ENCODE results near the gene MLST8.

Gene MLST8

DNA sequence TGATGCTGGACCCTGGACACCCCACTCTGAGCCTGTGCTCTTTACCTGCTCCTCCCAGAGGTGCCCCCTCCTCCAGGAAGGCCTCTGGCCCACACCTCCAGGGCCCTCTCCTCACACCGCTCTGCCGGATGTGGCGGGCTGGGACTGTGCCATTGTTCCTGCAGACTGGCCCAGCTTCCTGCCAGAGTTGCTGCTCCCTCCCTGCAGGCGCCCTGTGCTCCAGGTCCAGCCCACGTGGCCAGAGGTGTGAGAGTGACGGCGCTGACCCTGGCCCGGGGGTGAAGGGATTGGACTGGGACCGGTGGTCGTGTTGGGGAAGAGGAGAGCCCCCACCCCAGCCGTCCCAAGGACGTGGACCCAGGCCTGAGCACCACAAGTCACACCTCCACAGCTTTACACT, 23.8 kb downstream of the MLST8 start:
- Histone ChIP-seq H3K9ac (no peak overlapping the region), H2AFZ (ENCODE audit: low read depth) (no peak overlapping the region), H3K4me1 (ENCODE audit: low read depth, poor library complexity, severe bottlenecking) (peaks cover 11% of the 10 kb centered on the region), H3K4me3 (IDR thresholded peaks at IDR 0.05; ENCODE audit: insufficient read depth, low read depth, low read length) (no peak overlapping the region), H3K79me2 (ENCODE audit: insufficient read depth, low read depth) (peaks cover 42% of the 10 kb centered on the region), H3K4me2 (no peak overlapping the region), H4K20me1 (ENCODE audit: insufficient read depth) (no peaks in the 10 kb centered on the region), H3K36me3 (ENCODE audit: insufficient read depth) (no peaks in the 10 kb centered on the region), H3K27ac (no peak overlapping the region), H3K27me3 (ENCODE audit: insufficient read depth, low read depth) (no peaks in the 10 kb centered on the region)
- TF ChIP-seq, protein P1, sequence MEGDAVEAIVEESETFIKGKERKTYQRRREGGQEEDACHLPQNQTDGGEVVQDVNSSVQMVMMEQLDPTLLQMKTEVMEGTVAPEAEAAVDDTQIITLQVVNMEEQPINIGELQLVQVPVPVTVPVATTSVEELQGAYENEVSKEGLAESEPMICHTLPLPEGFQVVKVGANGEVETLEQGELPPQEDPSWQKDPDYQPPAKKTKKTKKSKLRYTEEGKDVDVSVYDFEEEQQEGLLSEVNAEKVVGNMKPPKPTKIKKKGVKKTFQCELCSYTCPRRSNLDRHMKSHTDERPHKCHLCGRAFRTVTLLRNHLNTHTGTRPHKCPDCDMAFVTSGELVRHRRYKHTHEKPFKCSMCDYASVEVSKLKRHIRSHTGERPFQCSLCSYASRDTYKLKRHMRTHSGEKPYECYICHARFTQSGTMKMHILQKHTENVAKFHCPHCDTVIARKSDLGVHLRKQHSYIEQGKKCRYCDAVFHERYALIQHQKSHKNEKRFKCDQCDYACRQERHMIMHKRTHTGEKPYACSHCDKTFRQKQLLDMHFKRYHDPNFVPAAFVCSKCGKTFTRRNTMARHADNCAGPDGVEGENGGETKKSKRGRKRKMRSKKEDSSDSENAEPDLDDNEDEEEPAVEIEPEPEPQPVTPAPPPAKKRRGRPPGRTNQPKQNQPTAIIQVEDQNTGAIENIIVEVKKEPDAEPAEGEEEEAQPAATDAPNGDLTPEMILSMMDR (conservative IDR thresholded peaks at IDR 0.05; ENCODE audit: low read depth, low read length) = no peak

DNA sequence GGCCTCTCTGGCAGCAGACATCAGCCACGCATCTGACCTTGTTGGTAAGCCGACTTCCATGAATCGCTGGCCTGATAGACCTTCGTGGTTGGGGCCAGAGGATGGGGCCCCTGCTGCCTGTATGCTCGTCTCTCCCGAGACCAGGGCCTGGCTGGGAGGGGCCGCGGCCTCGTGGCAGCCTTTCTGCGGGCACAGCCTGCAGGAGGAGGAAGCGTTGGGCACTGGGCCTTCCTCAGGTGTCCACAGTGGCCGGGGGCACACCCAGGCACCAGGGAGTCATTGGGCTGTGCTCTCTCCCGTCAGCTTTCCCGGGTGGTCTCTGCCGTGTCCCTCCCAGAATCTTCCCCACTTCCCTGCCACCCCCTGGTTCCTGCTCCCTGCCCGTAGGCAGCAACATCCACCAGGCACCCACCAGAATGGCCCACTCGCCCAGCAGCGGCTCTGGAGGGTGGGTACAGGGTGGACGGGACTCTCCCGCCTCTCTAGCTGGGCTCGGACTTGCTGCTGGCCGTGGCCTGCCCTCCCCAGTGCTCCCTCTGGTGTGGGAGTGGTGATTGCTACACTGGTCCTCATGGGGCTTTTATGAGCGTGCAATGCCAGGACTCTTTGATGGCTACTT, 24.5 kb downstream of the MLST8 start:
- peaks cover 36% of the 10 kb centered on the region for H3K79me2 ChIP-seq (ENCODE audit: insufficient read depth, low read depth)
- no peak overlapping the region for H3K27ac ChIP-seq
- no peaks in the 10 kb centered on the region for H4K20me1 ChIP-seq (ENCODE audit: insufficient read depth)
- H3K9ac ChIP-seq = no peak overlapping the region
- no peaks in the 10 kb centered on the region for H3K27me3 ChIP-seq (ENCODE audit: insufficient read depth, low read depth)
- no peaks in the 10 kb centered on the region for H3K36me3 ChIP-seq (ENCODE audit: insufficient read depth)
- H3K4me3 ChIP-seq (IDR thresholded peaks at IDR 0.05; ENCODE audit: insufficient read depth, low read depth, low read length) = no peak overlapping the region
- H3K4me2 ChIP-seq = no peak overlapping the region
- no peak overlapping the region for H2AFZ ChIP-seq (ENCODE audit: low read depth)
- H3K4me1 ChIP-seq (ENCODE audit: low read depth, poor library complexity, severe bottlenecking) = peaks cover 5% of the 10 kb centered on the region
- TF ChIP-seq, protein P1 (conservative IDR thresholded peaks at IDR 0.05; ENCODE audit: low read depth, low read length) = no peak

DNA sequence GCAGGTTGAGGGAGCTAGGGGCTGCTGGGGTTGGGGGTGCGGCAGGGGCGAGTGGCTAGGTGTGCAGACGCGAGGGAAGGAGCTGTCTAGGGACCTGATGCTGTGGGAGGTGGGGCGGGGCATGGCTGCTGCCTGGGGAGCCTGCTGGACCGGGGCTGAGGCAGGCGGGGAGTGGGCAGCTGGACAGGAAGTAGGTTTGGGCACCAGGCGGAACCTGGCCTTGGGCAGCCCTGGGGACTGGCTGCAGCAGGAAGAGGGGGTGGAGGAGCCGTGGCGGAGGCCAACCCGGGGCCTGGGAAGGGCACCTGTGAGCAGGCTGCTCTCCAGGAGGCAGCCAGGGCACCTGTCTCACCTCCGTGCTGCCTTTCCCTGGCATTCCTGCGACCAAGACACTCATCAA, 25.1 kb downstream of the MLST8 start:
- no peaks in the 10 kb centered on the region for H3K27me3 ChIP-seq (ENCODE audit: insufficient read depth, low read depth)
- H3K36me3 ChIP-seq (ENCODE audit: insufficient read depth) = 0 out of 2 replicates have a peak, but pooled peaks cover 3% of the 10 kb centered on the region
- TF ChIP-seq, protein P1 (conservative IDR thresholded peaks at IDR 0.05; ENCODE audit: low read depth, low read length) = no peak
- H3K27ac ChIP-seq = no peak overlapping the region
- H3K79me2 ChIP-seq (ENCODE audit: insufficient read depth, low read depth) = peaks cover 29% of the 10 kb centered on the region; the same call in 1 of the 2 replicates
- no peak overlapping the region for H3K4me2 ChIP-seq
- no peak overlapping the region for H3K4me3 ChIP-seq (IDR thresholded peaks at IDR 0.05; ENCODE audit: insufficient read depth, low read depth, low read length)
- H2AFZ ChIP-seq (ENCODE audit: low read depth) = no peak overlapping the region
- H3K4me1 ChIP-seq (ENCODE audit: low read depth, poor library complexity, severe bottlenecking) = no peaks in the 10 kb centered on the region
- no peak overlapping the region for H3K9ac ChIP-seq
- no peaks in the 10 kb centered on the region for H4K20me1 ChIP-seq (ENCODE audit: insufficient read depth)

DNA sequence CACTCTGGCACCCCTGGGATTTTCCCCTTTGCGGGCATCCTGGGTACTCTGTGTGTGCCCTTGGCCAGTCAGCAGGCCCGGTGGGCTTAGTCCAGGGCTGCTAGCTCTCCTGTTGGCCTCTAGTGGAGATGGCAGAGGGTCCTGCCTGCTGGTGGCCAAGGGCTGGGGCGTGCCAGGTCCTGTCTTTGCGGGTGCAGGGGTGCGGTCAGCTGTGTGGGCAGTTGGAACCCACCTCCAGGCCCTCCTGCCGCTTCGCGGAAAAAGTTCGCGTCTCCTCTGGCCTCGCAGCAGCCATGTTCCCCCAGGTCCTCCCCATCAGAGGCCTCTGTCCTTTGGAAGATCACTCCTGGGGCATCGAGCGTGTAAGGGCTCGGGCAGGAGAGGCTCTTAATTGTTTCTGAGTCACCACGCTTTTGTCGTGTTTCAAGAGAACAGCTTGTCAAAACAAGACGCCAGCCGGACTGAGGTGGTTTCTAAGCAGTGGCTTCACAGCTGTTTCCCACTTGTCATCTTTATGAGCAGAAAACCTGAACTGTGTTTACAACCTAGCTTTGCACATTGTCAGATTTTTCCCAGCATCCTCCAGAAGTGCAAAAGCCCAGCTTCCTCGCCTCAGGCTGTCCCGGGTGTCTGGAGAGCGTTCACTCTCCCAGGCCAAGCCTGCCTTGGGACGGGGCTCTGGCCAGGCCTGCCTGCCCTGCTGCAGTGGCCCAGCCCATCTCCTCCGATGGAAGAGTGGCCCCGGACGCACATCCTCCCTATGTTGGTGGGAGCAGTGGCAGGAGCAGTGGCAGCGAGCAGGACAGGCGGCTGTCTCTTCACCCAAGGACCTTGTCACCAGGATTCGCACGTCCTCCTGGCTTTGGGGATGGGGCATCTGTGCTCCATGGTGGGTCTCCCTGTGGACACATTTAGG, 26.0 kb downstream of the MLST8 start:
- Histone ChIP-seq H4K20me1 (ENCODE audit: insufficient read depth) (no peaks in the 10 kb centered on the region), H3K9ac (no peak overlapping the region), H3K79me2 (ENCODE audit: insufficient read depth, low read depth) (peaks cover 20% of the 10 kb centered on the region; the same call in 1 of the 2 replicates), H3K36me3 (ENCODE audit: insufficient read depth) (0 out of 2 replicates have a peak, but pooled peaks cover 4% of the 10 kb centered on the region), H3K4me1 (ENCODE audit: low read depth, poor library complexity, severe bottlenecking) (no peaks in the 10 kb centered on the region), H2AFZ (ENCODE audit: low read depth) (no peak overlapping the region), H3K27ac (no peak overlapping the region), H3K4me2 (no peak overlapping the region), H3K4me3 (IDR thresholded peaks at IDR 0.05; ENCODE audit: insufficient read depth, low read depth, low read length) (no peak overlapping the region), H3K27me3 (ENCODE audit: insufficient read depth, low read depth) (no peaks in the 10 kb centered on the region)
- TF ChIP-seq, protein P1 (conservative IDR thresholded peaks at IDR 0.05; ENCODE audit: low read depth, low read length) = no peak

Measured in KMS-11 (cell line).